ELR (cell line): ENCODE data around the gene ADAMTSL1.
A peak's percentile ranks its signal among the peaks of the same experiment; 100 is the strongest.

Source experiments
- DNase-seq: peaks from one replicate; pipeline ENCODE4 v3.0.0-alpha.2; 2015; ENCODE audit warnings: low read depth

ADAMTSL1 gene

GRCh38 chr9:18564018-18564880 is 90.3 kb downstream of the ADAMTSL1 start:
- DNase-seq, result no peak

- peak; percentile 82 for DNase-seq
These were observed 92.2 kb downstream of the ADAMTSL1 start for GRCh38 chr9:18566121-18566520.

GRCh38 chr9:18568973-18569372 is 95.0 kb downstream of the ADAMTSL1 start:
- DNase-seq, result peak; percentile 16

GRCh38 chr9:18569941-18570630 is 96.1 kb downstream of the ADAMTSL1 start:
- DNase-seq, result peak; percentile 29

GRCh38 chr9:18573021-18573556 is 99.1 kb downstream of the ADAMTSL1 start:
- no peak for DNase-seq

- no peak for DNase-seq
These were observed 101.7 kb downstream of the ADAMTSL1 start for GRCh38 chr9:18575686-18576085.

GRCh38 chr9:18579536-18579935 is 105.6 kb downstream of the ADAMTSL1 start:
- DNase-seq, result no peak

- no peak for DNase-seq
These were observed 106.2 kb downstream of the ADAMTSL1 start for GRCh38 chr9:18580151-18580550.

GRCh38 chr9:18585996-18586395 is 112.0 kb downstream of the ADAMTSL1 start:
- no peak for DNase-seq

GRCh38 chr9:18588002-18588401 is 114.0 kb downstream of the ADAMTSL1 start:
- peak; percentile 44 for DNase-seq

- no peak for DNase-seq
These were observed 117.3 kb downstream of the ADAMTSL1 start for GRCh38 chr9:18591261-18591660.

GRCh38 chr9:18594837-18595236 is 120.9 kb downstream of the ADAMTSL1 start:
- DNase-seq, result no peak

- no peak for DNase-seq
These were observed 121.6 kb downstream of the ADAMTSL1 start for GRCh38 chr9:18595597-18595996.

GRCh38 chr9:18596920-18597319 is 123.0 kb downstream of the ADAMTSL1 start:
- DNase-seq, result peak; percentile 68

GRCh38 chr9:18598969-18599368 is 125.0 kb downstream of the ADAMTSL1 start:
- no peak for DNase-seq

- no peak for DNase-seq
These were observed 127.1 kb downstream of the ADAMTSL1 start for GRCh38 chr9:18601026-18601425.

- peak; percentile 28 for DNase-seq
These were observed 128.0 kb downstream of the ADAMTSL1 start for GRCh38 chr9:18601956-18602355.

- no peak for DNase-seq
These were observed 131.1 kb downstream of the ADAMTSL1 start for GRCh38 chr9:18604767-18605730.

- DNase-seq, result no peak
These were observed 131.8 kb downstream of the ADAMTSL1 start for GRCh38 chr9:18605766-18606180.

- no peak for DNase-seq
These were observed 132.3 kb downstream of the ADAMTSL1 start for GRCh38 chr9:18606281-18606680.

- DNase-seq, result no peak
These were observed 132.9 kb downstream of the ADAMTSL1 start for GRCh38 chr9:18606846-18607245.

- DNase-seq, result no peak
These were observed 134.4 kb downstream of the ADAMTSL1 start for GRCh38 chr9:18608371-18608770.
